ENCODE data around the gene STARD7.

The STARD7 gene

GRCh38 chr2:96195410-96196066 lies 13.1 kb downstream of the STARD7 start:
- DNase-seq = no peak

GRCh38 chr2:96191937-96192670 lies 16.5 kb downstream of the STARD7 start:
- no peak for DNase-seq

DNA sequence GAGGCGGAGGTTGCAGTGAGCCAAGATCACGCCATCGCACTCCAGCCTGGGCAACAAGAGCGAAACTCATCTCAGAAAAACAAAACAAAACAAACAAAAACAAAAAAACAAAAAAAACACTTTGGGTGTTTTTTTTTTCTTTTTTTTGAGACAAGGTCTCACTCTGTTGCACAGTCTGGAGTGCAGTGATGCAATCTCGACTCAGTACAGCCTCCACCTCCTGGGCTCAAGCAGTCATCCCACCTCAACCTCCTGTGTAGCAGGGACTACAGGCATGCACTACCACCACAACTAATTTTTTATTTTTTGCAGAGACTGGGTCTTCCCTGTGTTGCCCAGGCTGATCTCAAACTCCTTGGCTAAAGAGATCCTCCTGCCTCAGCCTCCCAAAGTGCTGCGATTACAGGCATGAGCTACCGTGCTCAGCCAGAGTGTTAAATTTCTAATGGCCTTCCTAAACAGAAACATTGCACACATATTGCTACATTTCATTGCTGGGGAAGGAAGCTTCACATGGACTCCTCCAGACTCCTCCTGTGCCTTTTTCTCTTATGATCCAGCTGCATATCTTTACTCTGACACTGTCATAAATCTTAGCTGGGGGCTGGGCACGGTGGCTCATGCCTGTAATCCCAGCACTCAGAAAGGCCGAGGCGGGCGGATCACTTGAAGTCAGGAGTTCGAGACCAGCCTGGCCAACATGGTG lies 19.7 kb downstream of the STARD7 start:
- no peak for DNase-seq

- no peak for DNase-seq
These were observed 22.1 kb downstream of the STARD7 start for GRCh38 chr2:96186562-96186961.

DNA sequence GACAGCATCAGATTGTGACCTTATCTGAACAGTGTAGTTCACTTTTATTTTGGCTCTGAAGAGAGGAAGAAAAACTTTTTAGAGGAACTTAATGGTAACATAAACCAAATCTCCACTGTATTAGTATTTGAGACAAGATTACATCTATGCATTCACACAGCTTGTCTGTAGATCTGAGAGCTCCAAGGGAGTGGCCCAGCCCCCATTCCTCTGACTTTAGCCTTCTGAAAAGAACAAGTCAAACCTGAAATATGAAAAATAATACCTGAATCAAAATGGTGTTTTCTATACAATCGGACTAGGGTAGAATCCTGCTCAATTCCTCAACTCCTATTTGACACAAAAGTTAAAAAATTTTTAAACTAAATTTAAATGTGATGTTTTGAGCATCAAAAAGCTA lies 23.1 kb downstream of the STARD7 start:
- DNase-seq = no peak

DNA sequence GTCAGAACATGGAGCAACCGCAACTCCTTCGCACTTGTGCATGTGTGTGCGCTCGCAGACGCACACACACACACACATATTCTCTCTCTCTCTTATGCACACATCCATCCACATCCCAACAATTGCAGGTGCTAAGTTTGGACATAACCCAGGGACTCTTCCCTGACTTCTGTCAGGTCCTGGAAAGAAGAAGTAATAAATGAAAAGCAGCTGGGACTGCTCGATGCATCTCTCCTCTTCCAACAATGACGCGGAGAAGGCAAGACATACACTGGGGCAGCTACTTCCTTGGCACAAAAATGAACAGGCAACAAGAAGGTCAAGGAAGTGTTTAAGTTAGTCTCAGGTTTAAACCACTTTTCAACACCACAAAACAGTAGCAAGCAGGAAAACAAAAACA lies 23.6 kb downstream of the STARD7 start:
- DNase-seq = no peak

DNA sequence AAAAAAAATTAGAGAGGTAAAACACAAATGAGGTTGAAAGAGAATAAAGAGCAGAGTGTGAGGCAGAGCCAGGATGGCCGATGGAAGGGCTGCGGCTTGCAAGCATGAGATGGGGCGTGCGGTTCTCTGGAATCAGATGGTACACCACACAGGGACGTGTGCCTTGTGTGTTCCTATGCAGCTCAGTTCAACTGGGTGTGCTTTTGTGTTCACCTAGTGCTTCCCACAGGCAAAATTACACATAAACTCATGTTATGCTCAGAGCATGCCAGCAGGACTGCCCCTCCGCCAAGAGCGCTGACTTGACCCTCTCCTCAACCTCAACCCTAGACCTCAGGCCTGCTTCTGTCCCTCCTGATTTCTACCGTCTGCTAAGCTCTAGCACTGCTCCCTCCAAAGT lies 24.4 kb downstream of the STARD7 start:
- DNase-seq = no peak

- DNase-seq = no peak
These were observed 27.1 kb downstream of the STARD7 start for GRCh38 chr2:96181529-96181928.

- no peak for DNase-seq
These were observed 28.1 kb downstream of the STARD7 start for GRCh38 chr2:96180521-96180920.

DNA sequence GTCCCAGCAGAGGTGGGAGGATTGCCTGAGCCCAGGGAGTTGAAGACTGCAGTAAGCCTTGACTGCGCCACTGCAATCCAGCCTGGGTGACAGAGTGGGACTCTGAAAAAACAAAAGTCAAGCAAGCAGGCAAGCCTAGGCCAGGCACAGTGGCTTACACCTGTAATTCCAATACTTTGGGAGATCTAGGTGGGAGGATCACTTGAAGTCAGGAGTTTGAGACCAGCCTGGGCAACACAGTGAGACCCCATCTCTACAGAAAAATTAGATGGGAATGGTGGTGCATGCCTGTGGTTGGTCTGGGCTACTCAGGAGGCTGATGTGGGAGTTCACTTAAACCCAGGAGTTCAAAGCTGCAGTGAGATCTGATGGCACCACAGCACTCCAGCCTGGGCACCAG lies 28.6 kb downstream of the STARD7 start:
- no peak for DNase-seq

GRCh38 chr2:96176661-96177060 lies 32.0 kb downstream of the STARD7 start:
- no peak for DNase-seq

DNA sequence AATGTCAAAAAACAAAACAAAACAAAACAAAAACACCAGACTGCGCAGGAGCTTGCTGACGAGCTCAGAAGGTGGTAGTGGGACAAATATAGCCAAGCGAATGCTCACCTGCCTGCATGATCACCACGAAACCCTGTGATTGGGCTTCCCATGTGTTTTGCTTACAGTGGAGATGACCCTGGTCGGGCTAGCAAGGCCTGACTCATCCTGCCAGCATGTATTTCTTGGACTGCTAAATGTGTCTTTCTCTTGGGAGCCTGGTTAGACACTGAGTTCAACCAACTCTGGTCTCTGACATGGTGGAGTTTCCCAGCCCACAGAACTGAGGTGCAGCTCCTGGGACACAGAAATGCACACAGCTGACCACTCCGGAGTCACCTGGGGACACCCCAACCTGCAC lies 32.7 kb downstream of the STARD7 start:
- no peak for DNase-seq

GRCh38 chr2:96174251-96175144 lies 34.1 kb downstream of the STARD7 start:
- no peak for DNase-seq

- no peak for DNase-seq
These were observed 36.8 kb downstream of the STARD7 start for GRCh38 chr2:96171831-96172230.

DNA sequence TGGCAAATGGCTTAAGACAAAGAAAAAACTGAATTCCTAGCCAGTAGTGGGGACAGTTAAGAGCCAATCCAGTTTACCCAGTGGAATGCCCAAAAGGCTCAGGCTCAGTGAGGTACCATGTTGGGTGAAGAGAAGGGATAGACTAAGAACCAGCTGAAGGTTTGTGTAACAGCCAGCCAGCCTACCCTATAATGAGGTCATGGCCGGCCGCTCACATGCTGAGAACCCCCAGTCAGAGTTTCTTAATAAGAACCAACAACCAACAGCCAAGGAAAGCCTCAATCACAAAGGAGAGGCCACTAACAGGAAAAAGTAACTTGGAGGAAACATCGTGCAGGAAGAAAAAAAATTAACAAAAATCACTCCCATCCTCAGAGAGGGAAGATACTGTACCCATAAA lies 38.0 kb downstream of the STARD7 start:
- no peak for DNase-seq

DNA sequence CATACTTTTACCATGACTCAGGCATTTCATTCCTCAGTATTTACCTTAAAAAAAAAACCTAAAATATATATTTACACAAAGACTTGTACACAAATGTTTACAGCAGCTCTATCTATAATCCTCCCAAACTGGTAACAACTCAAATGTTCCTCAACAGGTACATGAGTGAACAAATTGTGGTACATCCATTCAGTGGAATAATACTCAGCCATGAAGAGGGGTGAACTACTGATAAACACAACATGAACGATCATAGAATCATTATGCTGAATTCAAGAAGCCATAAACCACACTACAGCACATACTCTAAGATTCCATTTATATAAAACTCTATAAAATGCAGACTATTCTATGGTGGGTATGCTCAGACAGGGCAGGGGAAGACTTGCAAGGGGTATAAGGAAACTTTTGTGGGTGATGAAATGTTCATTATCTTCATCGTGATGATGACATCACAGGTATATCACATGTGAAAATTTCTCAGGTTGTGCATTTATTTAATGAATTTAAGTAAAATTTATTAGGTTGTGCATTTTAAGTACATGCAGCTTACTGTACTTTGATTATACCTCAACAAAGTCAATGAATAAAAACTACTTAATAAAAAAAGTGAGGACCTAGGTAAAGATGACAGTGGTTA lies 38.6 kb downstream of the STARD7 start:
- DNase-seq = no peak

DNA sequence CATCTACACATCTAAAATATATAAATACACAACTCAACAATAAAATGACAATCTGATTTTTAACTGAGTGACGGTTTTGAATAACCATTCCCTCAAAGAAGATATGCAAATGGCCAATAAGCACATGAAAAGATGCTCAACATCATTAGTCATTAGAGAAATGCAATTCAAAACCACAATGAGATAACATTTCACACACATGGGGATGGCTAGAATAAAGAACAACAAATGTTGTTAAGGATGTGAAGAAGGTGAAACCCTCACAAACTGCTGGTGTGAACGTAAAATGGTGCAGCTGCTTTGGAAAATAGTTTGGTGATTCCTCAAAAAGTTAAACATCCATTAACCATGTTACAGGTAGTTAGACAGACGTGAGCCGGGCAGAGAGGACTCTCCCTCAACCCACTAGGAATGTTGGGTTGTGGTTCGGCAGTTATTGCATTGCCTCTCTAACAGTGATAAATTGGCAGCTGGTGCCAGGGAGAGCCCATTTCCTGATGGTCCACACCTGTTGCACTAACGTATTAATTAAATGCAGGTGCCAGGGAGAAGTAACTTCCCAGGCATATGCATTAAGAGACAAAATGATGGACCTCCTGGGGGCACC lies 41.1 kb downstream of the STARD7 start:
- DNase-seq = no peak

DNA sequence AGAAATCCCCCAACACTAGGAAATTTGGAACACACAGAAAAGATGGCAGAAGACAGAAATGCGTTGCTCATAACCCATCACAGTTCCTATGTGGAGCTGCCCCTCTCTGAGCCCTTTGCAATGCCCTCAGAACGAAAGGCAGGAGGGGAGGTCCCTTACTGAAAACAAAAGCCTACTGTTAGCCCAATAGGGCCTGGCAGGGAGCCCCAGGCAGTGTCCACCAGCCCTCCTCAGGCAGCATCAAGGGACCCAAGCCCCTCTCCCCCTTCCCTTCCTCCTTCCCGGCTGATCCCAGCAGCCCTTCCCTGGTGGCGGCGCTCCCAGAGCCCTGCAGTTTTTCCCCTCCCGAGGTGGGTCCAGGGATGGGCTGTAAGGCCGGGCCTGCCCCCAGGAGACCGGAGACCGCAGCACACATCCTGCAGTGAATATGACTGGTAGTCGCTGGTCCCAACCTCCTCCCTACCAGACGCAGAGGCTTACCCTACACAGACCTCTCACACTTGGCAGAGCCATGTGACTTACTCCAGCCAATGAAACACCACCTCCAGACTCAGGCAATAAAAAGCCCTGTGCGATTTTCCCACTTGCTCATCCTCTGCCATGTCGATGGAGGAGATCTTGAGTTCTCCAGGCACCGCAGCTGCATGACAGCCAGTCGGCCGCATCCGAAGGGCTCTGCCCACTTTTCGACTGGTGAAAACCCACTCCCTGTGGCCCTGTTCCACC lies 44.0 kb downstream of the STARD7 start:
- DNase-seq = no peak

DNA sequence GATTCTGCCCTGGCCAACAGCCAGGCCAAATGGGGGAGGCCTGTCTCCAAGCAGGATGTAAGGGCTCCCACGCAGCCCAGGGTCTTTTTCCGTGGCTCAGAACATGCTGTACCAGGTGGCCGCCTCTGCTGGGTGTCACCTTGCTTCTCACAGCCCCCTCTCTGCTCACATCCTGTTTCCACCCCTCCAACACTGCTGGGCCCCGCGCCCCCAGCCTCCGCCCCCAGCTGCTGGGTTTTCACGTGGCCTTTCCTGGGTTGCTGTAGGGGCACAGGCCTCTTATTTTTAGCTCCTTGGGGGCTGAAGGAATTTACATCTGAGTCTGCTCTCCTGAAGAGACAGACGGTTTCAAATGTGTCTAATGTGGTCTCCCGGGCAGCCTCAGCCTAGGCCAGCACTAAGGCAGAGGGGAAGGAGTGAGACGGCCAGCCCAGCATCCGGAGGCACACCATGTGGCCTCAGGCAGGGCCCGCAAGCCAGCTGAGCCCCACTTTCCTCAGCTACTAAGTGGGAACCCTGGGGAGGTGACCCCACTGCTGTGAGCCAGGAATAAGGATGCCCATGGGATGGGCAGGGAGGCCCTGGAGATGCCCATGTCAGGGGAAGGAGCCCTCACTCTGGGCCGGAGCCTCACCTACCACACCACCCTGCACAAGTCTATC lies 44.7 kb downstream of the STARD7 start:
- DNase-seq = no peak

DNA sequence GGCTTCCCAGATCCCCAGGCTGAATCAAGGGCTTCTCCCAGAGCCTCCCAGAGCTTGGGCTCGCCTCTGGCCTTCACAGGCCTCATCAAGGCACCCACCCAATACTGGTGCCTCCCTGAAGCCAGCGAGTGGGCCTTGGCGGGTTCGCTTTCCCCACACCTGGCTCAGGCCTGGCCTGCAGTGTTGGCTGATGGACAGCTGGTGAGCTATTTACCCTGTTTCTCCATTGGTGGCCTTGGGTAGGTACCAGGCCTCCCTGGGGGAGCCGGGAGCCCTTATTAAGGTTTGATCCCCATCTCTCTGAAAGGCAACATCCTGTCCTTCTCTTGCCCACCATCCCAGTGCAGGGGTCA lies 45.2 kb downstream of the STARD7 start:
- DNase-seq = no peak

GRCh38 chr2:96161898-96162297 lies 46.7 kb downstream of the STARD7 start:
- no peak for DNase-seq

Data from T1000 (cell line).